ENCODE measurements around the gene AP2A2.

Gene AP2A2

DNA sequence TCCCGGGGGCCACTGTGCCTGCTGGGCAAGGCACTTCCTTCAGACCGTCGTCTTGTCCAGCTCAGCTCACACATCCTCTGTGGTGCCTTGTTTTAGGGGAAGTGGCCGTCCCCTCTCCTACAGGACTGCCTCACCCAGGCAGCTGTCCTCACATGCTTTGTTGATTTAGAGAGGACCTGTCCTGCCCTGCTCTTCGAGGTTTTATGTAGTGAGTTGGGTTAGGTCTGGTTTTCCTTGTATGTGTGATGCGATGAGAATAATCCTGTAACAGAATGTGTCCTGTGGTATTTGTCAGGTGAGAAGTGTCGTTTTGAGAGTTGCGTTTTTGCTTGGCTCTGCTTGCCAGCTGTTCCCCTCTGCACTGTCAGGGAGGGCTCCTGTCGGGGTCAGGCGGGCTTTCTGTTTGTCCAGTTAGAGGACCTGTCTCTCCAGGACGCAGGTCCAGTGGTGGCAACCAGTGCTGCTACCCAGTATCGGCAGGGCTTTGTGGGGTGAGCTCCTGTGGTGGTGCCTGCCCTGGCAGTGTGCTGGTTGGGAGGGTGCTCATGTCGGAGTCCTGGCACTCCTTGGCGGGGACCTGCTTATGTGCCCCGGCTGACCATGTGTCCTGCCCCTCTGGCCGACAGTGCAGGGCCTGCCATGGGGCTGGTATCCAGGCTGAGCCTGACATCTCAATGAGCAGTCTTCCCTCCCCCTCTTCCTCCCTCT, 69.5 kb downstream of the AP2A2 start:
- DNase-seq, result no peak

DNA sequence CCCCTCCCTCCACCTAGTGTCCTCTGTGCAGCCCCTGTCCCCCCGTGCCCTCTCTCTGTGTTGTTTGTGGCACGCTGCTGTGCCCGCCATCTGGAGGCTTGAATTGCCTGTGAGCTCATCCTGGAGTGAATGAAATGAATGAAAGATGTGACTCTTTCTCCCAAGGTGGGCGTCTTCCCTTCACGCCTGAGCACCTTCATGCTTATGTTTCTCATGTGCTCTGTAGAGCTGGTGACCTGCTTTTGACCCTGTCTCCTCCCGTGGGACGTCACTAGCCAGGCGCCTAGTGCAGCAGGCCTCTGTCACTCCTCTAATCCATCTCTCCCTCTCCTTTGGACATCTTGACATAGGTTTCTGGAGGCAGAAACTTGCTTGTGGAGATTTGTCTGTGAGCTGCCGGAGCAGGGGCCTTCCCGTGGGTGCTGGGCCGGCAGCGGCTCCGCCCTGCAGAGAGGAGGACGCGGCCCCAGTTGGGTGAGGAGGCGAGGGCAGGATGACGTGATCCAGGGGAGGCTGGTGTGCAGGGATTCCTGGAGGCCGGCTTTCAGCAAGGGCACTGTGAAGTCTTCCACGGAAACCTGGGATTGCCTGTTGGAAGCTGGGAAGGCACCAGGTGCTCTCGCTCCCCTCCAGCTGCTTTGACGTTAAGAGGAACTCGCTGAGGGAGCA, 70.2 kb downstream of the AP2A2 start:
- peak in 1 of 56 donors; percentile 15 for DNase-seq

DNA sequence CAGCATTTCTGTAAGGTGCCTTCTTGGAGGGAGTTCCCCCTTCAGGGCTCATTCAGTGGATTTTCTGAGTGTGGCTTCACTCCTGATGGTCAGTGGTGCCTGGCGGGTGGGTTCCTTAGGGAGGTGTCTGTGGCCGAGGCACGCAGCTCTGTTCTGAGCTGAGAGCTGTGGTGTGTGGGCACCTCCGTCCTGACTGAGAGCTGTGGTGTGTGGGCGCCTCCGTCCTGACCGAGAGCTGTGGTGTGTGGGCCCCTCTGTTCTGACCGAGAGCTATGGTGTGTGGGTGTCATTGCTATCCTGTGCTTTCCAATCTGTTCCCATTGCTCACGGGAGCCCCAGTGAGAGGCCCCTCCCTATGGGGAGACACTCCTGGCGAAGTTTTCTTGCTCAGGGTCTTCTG, 71.0 kb downstream of the AP2A2 start:
- peak in 6 of 56 donors; percentile 18 to 53 (median 26) for DNase-seq

DNA sequence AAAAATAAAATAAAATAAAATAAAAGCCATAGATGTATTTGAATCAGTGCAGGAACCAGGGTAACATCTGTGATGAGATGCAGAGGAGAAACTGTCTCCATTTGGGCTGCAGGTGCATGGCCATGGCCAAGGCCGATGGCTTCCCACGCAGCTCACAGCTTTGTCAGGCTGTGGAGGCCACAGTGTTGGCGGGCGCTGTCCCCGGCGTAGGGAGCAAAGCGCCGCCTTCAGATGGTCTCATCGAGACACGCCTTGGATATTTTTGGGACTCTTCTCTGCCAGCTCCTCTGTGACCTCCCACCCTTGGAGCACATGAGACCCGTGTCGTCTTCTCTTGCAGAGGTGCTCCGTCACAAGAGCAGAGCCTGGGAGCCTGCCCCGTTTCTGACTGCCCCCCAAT, 72.2 kb downstream of the AP2A2 start:
- DNase-seq, result no peak

DNA sequence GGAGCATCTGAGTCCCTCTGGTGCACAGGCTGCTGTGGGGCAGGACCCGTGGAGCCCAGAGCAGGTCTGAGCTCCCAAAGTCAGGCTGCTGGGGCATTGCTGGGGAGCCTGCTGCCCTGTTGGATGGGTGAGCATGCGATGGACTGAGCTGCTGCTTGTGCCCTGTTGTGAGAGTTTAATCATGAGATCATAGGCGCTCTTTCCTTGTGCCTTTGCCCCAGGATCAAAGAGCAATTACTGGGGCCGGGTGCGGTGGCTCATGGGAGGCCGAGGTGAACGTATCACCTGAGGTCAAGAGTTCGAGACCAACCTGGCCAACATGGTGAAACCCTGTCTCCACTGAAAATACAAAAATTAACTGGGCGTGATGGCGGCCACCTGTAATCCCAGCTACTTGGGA, 73.3 kb downstream of the AP2A2 start:
- no peak for DNase-seq

DNA sequence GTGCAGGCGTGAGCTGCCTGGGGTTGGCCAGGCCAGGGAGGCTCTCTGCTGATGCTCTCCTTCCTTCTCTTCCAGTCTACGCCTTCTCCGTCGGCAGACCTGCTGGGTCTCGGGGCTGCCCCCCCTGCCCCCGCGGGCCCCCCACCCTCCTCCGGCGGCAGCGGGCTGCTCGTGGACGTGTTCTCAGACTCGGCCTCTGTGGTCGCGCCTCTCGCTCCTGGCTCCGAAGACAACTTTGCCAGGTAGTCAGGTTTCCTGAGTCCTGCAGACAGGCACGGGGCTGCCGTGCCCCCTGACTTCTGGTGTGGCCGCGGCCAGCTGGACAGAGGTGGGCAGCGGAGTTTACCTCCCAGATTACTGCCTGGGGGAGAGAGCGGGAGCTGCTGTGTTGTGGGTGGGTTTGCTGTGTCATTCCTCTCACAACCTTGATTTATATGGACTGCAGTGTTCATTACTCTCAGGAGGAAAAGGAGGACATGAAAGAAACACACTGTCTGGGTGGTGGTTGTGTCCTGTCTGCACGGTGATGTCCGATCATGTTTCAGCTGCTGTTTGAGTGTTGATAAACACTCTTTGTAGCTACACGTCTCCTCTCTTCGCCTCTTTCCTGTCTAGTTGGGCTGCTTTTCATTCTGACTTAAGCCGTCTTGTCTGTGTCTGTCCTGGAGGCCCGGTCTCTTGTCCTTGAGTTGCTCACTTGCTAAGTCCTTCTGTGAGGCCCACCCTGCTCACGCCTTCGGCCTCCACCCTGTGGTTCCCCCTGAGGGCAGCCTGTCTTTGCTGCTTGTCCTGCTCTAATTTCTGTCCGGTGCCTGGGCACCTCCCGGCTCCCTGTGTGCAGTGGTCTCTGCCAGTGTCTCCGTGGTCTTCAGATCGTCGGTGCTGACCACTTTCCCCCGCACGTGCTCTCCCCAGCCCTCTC, 74.9 kb downstream of the AP2A2 start:
- DNase-seq, result no peak

DNA sequence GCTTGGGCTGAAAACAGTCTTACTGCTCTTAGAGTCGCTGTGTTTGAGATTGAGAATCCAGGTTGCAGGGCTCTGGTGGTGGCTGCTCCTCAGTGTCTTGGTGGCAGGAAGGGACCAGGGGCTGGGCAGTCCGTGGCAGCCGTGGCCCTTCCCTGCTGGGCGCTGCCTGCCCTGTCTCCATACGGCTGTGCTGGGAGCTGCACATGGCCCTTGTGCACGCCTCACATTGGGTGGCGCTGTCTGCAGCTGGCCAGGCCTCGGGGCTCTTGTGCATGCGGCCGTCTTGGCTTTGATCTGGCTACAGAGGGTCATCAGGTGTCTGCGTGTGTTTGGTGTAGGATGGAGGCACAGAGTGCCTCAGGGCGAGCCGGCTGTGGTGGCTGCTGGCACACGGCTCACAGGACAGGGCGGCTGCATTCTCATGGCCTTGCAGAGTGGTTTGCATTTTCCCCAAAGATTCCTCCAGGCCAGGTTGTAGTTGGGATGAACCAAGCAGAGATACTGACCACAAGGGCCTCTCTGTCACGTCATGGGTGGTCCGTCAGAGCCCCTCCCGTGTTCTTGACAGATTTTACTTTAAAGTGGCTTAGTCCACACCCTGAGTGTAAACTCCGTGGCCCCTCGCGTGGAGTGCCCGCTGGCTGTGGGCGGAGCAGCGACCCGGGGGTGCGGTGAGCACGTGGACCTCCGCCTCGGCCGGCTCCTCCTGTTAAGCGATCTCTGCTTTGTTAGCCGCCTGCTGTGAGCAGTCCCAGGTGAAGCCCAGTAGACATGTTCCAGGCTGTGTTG, 76.1 kb downstream of the AP2A2 start:
- DNase-seq, result no peak

DNA sequence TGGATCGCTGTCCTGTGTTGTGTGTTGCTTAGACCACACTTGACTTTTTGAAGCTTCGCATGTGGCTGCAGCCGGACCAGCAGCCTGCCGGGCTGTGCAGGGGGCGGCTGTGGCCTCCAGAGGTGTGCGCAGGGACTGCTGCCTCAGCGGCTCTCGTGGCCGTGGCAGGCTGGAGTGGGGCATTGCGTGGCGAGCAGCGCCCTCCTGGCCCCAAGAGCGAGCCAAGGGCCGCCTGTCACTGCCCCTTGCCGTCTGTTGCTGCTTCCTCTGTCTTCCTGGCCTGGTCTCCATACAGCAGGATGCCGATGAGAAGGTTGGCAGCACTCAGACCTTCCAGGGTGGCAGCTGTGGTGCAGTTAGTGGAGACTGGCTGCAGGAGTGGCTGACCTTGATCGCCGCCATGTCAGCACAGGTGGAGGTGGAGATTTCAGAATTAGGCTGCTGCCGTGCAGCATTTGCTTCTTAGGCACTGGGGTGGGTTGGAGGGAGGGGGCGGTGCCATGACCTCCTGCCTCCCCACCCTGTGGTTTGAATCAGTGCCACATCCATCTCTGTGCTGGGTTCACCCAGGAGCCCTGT, 76.8 kb downstream of the AP2A2 start:
- DNase-seq, result no peak

DNA sequence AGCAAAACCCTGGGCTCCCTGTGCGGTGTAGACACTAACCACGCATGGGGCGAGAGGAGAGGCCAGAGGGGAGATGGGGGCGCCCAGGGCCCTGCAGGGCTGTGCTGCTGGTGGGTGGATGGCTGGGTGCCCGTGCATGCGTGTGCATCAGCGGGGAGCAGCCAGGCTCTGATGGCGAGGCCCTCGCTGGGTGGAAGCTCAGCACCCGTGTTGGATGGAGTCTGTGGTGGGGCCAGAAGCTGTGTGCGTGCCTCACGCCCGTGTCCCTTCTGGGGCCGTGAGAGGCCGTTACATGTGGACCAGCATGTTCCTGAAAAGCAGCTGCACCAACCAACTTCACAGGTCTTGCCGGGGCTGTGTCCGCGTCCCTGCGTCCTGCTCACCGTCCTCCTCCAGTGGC, 77.5 kb downstream of the AP2A2 start:
- no peak for DNase-seq

DNA sequence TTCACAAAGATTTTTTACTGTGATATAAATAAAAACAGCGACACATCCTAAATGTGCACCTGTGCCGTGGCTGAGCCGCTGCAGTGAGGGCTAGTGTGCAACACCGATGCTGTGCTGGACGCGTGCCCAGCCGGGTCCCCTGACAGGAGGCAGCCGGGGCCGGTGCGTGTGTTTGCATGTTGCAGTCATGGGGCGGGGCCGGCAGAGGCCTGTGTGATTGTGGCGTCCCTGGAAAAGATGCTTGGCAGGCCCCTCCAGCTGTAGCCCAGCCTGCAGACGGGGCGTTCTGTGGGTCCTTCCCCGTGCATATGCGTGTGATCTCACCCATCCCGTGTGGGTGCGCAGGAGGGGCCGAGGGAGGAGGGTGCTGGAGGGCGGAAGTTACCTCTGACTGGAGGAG, 80.3 kb downstream of the AP2A2 start:
- no peak for DNase-seq

DNA sequence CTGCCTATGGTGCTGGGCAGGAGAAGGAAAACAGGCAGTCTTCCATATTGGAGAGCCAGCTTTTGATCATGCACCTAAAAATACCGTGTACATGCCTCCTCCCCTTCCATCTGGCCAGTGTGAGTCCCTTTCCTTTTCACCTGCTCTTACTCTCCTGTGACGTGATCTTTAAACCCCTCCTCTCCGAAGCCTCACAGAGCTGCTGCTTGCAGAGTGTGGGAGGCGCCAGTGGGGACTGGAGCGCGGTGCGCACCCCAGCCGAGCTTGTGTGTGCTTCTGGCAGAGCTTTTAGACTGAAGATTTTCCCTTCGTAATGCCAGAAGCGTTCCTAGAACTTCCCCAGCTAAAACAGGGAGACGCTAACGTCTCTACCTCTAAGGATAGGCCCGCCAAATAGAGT, 81.1 kb downstream of the AP2A2 start:
- peak in 17 of 56 donors; percentile 3 to 58 (median 31) for DNase-seq

DNA sequence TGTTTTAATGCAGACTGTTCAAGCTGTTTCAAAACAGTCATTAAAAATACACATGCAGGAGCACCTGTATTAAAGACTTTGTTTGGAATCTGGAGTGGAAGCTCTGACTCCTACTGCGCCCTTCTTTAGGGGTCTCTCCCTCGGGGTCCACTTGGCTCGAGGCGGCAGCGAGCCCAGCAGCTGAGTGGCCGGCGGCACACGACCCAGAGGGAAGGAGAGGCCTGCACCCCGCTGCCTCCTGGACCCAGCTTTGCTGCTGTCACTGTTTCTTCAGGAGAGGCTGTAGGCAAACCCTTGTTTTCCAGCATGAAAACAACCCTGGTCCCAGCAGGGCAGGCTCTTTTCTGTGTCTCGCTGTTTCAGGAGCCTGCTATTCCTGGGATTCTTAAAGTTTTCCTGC, 81.6 kb downstream of the AP2A2 start:
- DNase-seq, result no peak

DNA sequence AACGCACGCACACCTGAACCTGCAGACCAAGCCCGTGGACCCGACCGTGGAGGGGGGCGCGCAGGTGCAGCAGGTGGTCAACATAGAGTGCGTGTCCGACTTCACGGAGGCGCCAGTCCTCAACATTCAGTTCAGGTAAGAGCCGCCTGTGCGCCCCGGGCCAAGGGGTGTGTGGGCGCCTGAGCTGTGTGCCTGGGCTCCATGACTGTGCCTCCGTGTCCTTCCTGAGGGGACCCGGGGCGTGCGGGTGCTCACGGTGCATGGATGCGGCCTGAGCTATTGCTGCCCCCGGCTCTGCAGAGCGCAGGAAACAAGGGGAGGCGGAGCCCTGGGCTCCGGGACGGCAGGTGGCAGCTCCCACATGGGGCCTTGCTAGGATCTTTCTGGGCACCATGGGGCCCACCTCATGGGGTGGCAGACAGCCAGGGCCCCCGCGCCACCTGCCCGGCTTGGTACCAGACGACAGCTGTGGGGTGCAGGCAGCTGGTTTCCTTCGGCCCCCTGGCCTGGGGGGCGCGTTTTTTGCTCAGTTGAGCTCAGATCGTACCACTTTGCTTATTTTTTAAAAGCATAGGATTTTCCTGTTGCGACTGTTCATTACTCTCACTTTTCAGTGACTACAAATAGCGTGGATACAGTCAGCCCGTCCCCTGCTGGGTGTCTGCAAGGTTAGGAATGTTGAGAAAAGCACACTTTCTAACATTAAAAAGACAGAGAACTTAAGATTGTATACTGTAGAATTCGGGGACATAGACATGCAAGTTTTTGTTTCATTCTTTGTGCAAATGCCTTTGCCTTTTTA, 82.5 kb downstream of the AP2A2 start:
- no peak for DNase-seq

DNA sequence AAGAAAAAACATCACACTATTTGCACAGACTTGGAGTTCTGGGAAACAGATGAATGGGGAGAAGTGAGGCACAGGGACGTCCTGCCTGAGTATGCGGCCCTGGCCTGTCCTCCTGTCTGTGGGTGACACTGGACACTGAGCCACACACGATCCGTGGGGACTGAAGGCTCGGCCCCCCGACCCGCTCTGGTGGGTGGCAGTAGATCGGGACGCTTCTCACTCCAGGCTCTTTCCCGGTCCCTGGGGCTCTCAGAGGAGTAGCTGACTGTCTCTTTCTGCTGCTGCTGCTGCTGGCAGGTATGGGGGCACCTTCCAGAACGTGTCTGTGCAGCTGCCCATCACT, 83.1 kb downstream of the AP2A2 start:
- DNase-seq, result no peak

DNA sequence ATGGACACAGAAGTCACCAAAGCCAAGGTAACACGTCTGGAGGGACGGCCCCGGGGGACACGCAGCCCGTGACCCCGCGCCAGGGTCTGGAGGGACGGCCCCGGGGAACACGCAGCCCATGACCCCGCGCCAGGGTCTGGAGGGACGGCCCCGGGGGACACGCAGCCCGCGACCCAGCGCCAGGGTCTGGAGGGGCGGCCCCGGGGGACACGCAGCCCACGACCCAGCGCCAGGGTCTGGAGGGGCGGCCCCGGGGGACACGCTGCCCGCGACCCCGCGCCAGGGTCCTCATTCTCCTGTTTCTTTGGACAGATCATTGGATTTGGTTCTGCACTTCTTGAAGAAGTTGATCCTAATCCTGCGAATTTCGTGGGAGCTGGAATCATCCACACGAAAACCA, 83.7 kb downstream of the AP2A2 start:
- DNase-seq, result no peak

DNA sequence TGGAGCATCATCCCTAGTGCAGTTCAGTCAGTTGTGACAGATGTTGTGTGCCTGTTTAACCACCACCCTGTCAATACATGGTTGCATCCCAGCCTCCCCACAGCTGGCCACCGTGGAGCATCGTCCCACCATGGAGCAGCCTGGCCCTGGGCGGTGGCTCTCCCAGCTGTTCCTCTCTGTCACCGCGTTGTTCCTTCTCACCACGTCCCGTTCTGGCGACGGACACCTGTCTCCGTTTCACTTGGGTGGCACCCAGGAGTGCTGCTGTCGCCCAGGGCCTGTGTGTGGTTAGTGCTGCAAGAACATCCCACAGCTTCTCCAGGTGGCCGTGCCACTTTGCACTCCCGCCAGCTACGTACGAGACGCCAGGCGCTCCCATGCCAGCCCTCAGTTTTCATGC, 84.3 kb downstream of the AP2A2 start:
- DNase-seq, result no peak

DNA sequence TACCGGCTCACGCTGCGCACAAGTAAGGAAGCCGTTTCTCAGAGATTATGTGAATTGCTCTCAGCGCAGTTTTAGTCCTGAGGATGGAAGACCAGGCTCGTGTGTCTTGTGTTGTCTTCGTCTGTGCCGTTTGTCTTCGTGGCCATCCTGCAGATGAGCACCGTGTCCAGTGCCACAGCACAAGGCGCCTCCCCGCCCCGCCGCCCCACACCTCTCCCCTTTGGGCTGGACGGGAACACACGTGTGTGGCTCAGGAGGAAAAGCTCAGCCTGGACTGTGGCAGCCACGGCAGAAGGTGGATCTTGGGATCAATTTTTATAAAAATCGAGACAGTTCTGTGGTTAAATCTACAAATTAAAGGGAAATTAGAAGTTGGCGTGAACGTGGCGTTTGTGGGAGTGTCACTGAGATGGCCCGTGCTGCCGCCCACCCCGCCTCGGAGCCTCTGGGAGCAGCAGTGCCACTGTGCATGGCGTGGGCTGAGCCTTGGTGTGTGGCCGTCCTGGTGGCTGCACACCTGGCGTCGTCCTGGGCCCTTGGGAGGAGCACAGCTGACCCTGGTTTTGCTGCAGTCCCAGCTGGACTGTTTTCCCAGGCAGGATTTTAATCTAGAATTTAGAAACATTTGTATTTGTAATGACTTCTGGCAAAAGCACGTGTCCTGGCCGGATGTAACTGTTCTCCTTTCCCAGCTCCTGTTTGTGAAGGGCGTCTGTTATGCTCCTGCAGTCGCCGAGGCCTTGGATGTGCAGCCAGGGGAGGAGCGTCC, 85.1 kb downstream of the AP2A2 start:
- no peak for DNase-seq

DNA sequence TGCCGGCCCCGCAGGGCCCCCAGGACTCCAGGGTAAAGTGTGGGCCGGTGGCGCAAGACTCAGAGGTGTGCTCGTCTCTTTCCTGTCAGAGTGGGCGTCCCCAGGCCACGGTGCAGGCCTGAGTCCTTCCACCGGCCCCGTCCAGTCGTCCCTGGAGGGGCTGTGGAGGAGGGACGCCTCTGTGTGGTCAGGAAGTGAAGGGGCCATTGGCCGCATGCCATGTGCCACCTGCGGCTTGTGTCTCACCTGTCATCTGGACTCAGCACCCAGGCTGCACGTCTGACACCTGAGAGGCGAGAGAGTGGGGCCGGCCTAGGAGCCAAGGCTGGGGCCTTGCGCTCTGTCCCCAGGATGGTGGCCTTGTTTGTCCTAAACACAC, 85.6 kb downstream of the AP2A2 start:
- DNase-seq, result no peak

DNA sequence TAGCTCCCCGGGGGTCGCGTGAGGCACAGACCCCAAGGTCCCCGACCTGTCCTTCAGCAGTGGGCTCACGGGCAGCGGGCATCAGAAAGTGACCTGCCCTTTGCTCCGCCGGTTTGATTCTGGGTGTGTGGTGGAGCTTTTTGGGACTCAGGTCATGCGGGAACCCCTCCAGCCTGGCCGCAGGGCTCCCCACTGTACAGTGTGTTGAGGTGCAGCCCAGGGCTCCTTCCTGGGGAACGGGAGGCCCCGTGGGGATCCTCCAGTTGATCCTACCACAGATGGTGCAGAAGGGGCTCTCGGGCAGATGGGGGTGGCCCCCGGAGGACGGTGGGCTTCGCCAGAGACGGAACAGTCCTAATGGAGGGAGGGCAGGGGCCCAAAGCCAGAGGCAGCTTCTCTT, 86.6 kb downstream of the AP2A2 start:
- no peak for DNase-seq

All from amygdala (tissue), 56 donors.